Measurements from ENCODE around the gene RAB20.

DNA sequence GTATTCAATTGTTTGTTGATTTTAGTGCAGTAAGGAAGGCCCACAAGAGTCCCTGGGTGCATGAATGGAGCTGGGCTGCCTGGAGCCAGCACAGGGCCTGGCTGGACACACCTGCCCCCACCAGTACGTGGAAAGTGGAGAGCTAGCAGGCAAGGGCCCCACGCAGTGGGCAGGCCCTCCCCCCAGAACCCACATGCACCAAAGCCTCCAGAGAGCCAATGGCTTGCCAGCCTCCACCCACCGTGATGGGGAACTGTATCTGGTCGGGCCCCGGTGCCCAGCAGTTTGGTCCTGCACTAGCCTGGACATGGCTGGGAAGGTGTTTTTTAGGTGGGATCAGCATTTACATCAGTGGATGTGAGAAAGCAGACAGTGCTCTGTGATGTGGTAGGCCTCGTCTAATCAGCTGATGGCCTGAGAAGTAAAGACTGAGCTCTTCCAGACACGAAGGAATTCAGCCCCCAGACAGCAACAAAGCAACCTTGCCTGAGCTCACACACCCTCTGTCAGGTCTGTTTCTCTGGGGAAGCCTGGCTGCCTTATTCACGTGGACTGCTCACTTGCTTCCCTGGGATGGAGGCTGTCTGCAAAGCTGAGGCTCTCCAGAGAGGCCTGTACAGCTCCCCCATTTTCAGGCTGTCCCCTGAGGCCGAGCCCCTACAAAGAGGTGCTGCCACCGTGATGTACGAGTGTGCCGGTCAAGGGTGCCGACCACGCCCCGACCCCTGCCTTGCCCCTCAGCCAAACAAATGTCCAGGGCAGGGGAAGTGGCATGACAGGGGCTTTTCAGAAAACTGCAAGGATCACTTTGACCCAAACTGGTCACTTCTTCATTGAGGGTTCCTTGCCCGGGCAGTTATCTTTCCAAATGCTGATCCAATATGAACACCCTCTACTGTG is 27.5 kb downstream of the RAB20 start:
- TF ChIP-seq POLR2AphosphoS5 (IDR thresholded peaks at IDR 0.05; ENCODE audit: low read depth, low read length) (no peak), TAF1 (IDR thresholded peaks at IDR 0.05; ENCODE audit: borderline replicate concordance, insufficient read depth, low read length) (no peak), SIN3A (IDR thresholded peaks at IDR 0.05; ENCODE audit: borderline replicate concordance, insufficient read depth, low read length) (no peak)
- TF ChIP-seq, protein P1, sequence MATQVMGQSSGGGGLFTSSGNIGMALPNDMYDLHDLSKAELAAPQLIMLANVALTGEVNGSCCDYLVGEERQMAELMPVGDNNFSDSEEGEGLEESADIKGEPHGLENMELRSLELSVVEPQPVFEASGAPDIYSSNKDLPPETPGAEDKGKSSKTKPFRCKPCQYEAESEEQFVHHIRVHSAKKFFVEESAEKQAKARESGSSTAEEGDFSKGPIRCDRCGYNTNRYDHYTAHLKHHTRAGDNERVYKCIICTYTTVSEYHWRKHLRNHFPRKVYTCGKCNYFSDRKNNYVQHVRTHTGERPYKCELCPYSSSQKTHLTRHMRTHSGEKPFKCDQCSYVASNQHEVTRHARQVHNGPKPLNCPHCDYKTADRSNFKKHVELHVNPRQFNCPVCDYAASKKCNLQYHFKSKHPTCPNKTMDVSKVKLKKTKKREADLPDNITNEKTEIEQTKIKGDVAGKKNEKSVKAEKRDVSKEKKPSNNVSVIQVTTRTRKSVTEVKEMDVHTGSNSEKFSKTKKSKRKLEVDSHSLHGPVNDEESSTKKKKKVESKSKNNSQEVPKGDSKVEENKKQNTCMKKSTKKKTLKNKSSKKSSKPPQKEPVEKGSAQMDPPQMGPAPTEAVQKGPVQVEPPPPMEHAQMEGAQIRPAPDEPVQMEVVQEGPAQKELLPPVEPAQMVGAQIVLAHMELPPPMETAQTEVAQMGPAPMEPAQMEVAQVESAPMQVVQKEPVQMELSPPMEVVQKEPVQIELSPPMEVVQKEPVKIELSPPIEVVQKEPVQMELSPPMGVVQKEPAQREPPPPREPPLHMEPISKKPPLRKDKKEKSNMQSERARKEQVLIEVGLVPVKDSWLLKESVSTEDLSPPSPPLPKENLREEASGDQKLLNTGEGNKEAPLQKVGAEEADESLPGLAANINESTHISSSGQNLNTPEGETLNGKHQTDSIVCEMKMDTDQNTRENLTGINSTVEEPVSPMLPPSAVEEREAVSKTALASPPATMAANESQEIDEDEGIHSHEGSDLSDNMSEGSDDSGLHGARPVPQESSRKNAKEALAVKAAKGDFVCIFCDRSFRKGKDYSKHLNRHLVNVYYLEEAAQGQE (IDR thresholded peaks at IDR 0.05; ENCODE audit: insufficient read depth in 1 of 2, low read depth in 2 of 2, low read length in 2 of 2) = no peak

Data from PFSK-1 (cell line).